SU-DHL-6 (cell line): ENCODE data around the gene FAM120B.

Experiments
- H2AFZ ChIP-seq: fragments of 200-600 bp; sonication (generic); 2 replicates; pipeline ENCODE4 v1.6.1; 2014; ENCODE audit warnings: low read depth, mild to moderate bottlenecking, moderate library complexity, mixed read lengths, antibody characterized with exemption, low read length; ENCODE audit not compliant: severe bottlenecking
- H3F3A ChIP-seq: fragments of 200-600 bp; shearing (Covaris generic); 2 replicates; pipeline ENCODE4 v1.6.0; 2016; ENCODE audit warnings: antibody characterized with exemption, mild to moderate bottlenecking; ENCODE audit not compliant: insufficient read depth
- H3K27ac ChIP-seq: fragments of 200-600 bp; sonication (generic); 2 replicates; pipeline ENCODE4 v1.5.1; 2016; ENCODE audit warnings: low read depth, mild to moderate bottlenecking, low read length, moderate library complexity, mixed read lengths
- H3K27me3 ChIP-seq: fragments of 200-600 bp; sonication (generic), shearing (Covaris generic); 2 replicates; pipeline ENCODE4 v1.6.0; 2014; ENCODE audit warnings: mild to moderate bottlenecking, low read length
- H3K36me3 ChIP-seq: fragments of 200-600 bp; sonication (generic); 2 replicates; pipeline ENCODE4 v1.6.1; 2014; ENCODE audit warnings: mild to moderate bottlenecking, low read length, mixed read lengths
- H3K4me2 ChIP-seq: fragments of 300-600, 200-600 bp; shearing (Covaris generic), sonication (generic); 2 replicates; pipeline ENCODE4 v1.6.0; 2014; ENCODE audit warnings: low read length, low read depth, mild to moderate bottlenecking; ENCODE audit not compliant: poor library complexity, severe bottlenecking
- H3K4me3 ChIP-seq: fragments of 200-600 bp; sonication (generic); 2 replicates; pipeline ENCODE4 v1.5.1; 2014; ENCODE audit warnings: antibody characterized with exemption, low read length, mild to moderate bottlenecking, mixed read lengths; ENCODE audit not compliant: insufficient read depth, poor library complexity, severe bottlenecking
- H3K79me2 ChIP-seq: fragments of 200-600 bp; sonication (generic); 2 replicates; pipeline ENCODE4 v1.6.1; 2014; ENCODE audit warnings: mild to moderate bottlenecking, low read length, moderate library complexity; ENCODE audit not compliant: insufficient read depth
- H3K9ac ChIP-seq: fragments of 200-600 bp; sonication (generic); 2 replicates; pipeline ENCODE4 v1.7.0; 2014; ENCODE audit warnings: mild to moderate bottlenecking, low read length
- H3K9me2 ChIP-seq: fragments of 200-600 bp; sonication (generic); replicated peaks from 2 replicates; pipeline ENCODE4 v1.6.1; 2014; ENCODE audit warnings: low read length; ENCODE audit not compliant: insufficient read depth
- H3K9me3 ChIP-seq: fragments of 200-600 bp; sonication (generic); 2 replicates; pipeline ENCODE4 v1.6.1; 2014; ENCODE audit warnings: low read length, mixed read lengths; ENCODE audit not compliant: insufficient read depth
- H4K20me1 ChIP-seq: fragments of 200-600 bp; sonication (generic); 2 replicates; pipeline ENCODE4 v1.6.1; 2014; ENCODE audit warnings: low read depth, mild to moderate bottlenecking, antibody characterized with exemption, low read length, moderate library complexity, mixed read lengths
- CTCF ChIP-seq: fragments of 200-600 bp; sonication (generic); IDR thresholded peaks from one replicate; pipeline ENCODE4 v1.5.1; 2017; ENCODE audit warnings: antibody characterized with exemption, mild to moderate bottlenecking, low read length, moderate library complexity; ENCODE audit not compliant: insufficient read depth, poor library complexity, severe bottlenecking
- EZH2phosphoT487 ChIP-seq: fragments of 200-600 bp; sonication (generic), shearing (Covaris generic); conservative IDR thresholded peaks from 2 replicates; pipeline ENCODE4 v1.6.1; 2018; ENCODE audit warnings: mild to moderate bottlenecking, antibody characterized with exemption, low read length, moderate library complexity, mixed read lengths

The FAM120B gene

GRCh38 chr6:170450916-170451761, 144.6 kb downstream of the FAM120B start:
- no peak overlapping the region for H3K27ac ChIP-seq
- TF ChIP-seq EZH2phosphoT487 (no peak), CTCF (no peak)
- H3K36me3 ChIP-seq = no peaks in the 10 kb centered on the region
- no peak overlapping the region for H3K4me3 ChIP-seq
- H3K9me2 ChIP-seq = no peaks in the 10 kb centered on the region
- H3K9me3 ChIP-seq = no peaks in the 10 kb centered on the region
- no peak overlapping the region for H3K9ac ChIP-seq
- no peak overlapping the region for H3K4me2 ChIP-seq
- no peaks in the 10 kb centered on the region for H4K20me1 ChIP-seq
- H3K79me2 ChIP-seq = no peaks in the 10 kb centered on the region
- no peaks in the 10 kb centered on the region for H3F3A ChIP-seq
- H2AFZ ChIP-seq = no peak overlapping the region
- H3K27me3 ChIP-seq = no peaks in the 10 kb centered on the region

GRCh38 chr6:170451762-170452651, 145.4 kb downstream of the FAM120B start:
- Histone ChIP-seq H3K36me3 (no peaks in the 10 kb centered on the region), H3K9me2 (no peaks in the 10 kb centered on the region), H3K4me2 (no peak overlapping the region), H4K20me1 (no peaks in the 10 kb centered on the region), H2AFZ (no peak overlapping the region), H3K79me2 (no peaks in the 10 kb centered on the region), H3F3A (no peaks in the 10 kb centered on the region), H3K27ac (no peak overlapping the region), H3K9me3 (no peaks in the 10 kb centered on the region), H3K9ac (no peak overlapping the region), H3K27me3 (no peaks in the 10 kb centered on the region), H3K4me3 (no peak overlapping the region)
- TF ChIP-seq CTCF (no peak), EZH2phosphoT487 (no peak)

GRCh38 chr6:170452767-170453545, 146.4 kb downstream of the FAM120B start:
- H3F3A ChIP-seq = no peaks in the 10 kb centered on the region
- no peaks in the 10 kb centered on the region for H3K9me2 ChIP-seq
- no peak overlapping the region for H3K4me3 ChIP-seq
- no peaks in the 10 kb centered on the region for H3K27me3 ChIP-seq
- H3K4me2 ChIP-seq = no peak overlapping the region
- H2AFZ ChIP-seq = no peak overlapping the region
- H4K20me1 ChIP-seq = no peaks in the 10 kb centered on the region
- H3K9me3 ChIP-seq = no peaks in the 10 kb centered on the region
- TF ChIP-seq EZH2phosphoT487 (no peak), CTCF (no peak)
- H3K27ac ChIP-seq = no peak overlapping the region
- no peaks in the 10 kb centered on the region for H3K79me2 ChIP-seq
- H3K9ac ChIP-seq = no peak overlapping the region
- H3K36me3 ChIP-seq = no peaks in the 10 kb centered on the region
